HEK293T (cell line): ENCODE results near the gene DCP1B.

ENCODE experiments used
- CTCF ChIA-PET: fragments of 350-600 bp; formaldehyde crosslinking; extraction: SDS; loops from one replicate; lab custom pipeline; 2021; ENCODE audit warnings: antibody characterized with exemption, inconsistent platforms; lab: Yijun Ruan, JAX
- POLR2A ChIA-PET: fragments of 350-600 bp; formaldehyde crosslinking; extraction: SDS; loops from one replicate; lab custom pipeline; 2020; ENCODE audit warnings: antibody characterized with exemption, inconsistent platforms; lab: Yijun Ruan, JAX
- DNase-seq: peaks from one replicate; pipeline ENCODE4 v3.0.0; 2012; ENCODE audit warnings: mixed read lengths; ENCODE audit errors: extremely low spot score
- ARNT ChIP-seq: fragments of 450-650 bp; IDR thresholded peaks from 2 replicates; pipeline ENCODE4 v1.6.1; 2017; ENCODE audit warnings: mild to moderate bottlenecking
- BHLHE40 ChIP-seq: fragments of 450-650 bp; IDR thresholded peaks from 2 replicates; pipeline ENCODE4 v1.6.1; 2016; ENCODE audit warnings: mild to moderate bottlenecking, moderate library complexity, borderline replicate concordance
- CTBP1 ChIP-seq: fragments of 450-650 bp; IDR thresholded peaks from 2 replicates; pipeline ENCODE4 v1.6.1; 2016; ENCODE audit warnings: borderline replicate concordance
- ELF4 ChIP-seq: fragments of 450-650 bp; IDR thresholded peaks from 2 replicates; pipeline ENCODE4 v1.6.1; 2017; ENCODE audit warnings: antibody characterized with exemption
- FOXA1 ChIP-seq: fragments of 450-650 bp; IDR thresholded peaks from 2 replicates; pipeline ENCODE4 v1.6.1; 2016; ENCODE audit warnings: mild to moderate bottlenecking
- FOXK2 ChIP-seq: fragments of 450-650 bp; IDR thresholded peaks from 2 replicates; pipeline ENCODE4 v1.6.1; 2016; ENCODE audit warnings: mild to moderate bottlenecking
- FOXM1 ChIP-seq: fragments of 450-650 bp; IDR thresholded peaks from 2 replicates; pipeline ENCODE4 v1.6.1; 2017; ENCODE audit warnings: mild to moderate bottlenecking, borderline replicate concordance
- HDGF ChIP-seq: fragments of 450-650 bp; IDR thresholded peaks from 2 replicates; pipeline ENCODE4 v1.6.1; 2017; ENCODE audit warnings: antibody characterized with exemption, borderline replicate concordance
- L3MBTL2 ChIP-seq: fragments of 450-650 bp; conservative IDR thresholded peaks from 2 replicates; pipeline ENCODE4 v1.6.1; 2016; ENCODE audit warnings: mild to moderate bottlenecking
- LEF1 ChIP-seq: fragments of 450-650 bp; IDR thresholded peaks from 2 replicates; pipeline ENCODE4 v1.6.1; 2017; ENCODE audit warnings: mild to moderate bottlenecking, borderline replicate concordance
- NFRKB ChIP-seq: fragments of 450-650 bp; IDR thresholded peaks from 2 replicates; pipeline ENCODE4 v1.6.1; 2016; ENCODE audit warnings: mild to moderate bottlenecking, moderate library complexity
- PKNOX1 ChIP-seq: fragments of 450-650 bp; IDR thresholded peaks from 2 replicates; pipeline ENCODE4 v1.6.1; 2016
- SP1 ChIP-seq: fragments of 450-650 bp; IDR thresholded peaks from 2 replicates; pipeline ENCODE4 v1.6.1; 2017
- SUZ12 ChIP-seq: fragments of 450-650 bp; IDR thresholded peaks from 2 replicates; pipeline ENCODE4 v1.6.1; 2016; ENCODE audit warnings: mild to moderate bottlenecking
- TARDBP ChIP-seq: fragments of 450-650 bp; IDR thresholded peaks from 2 replicates; pipeline ENCODE4 v1.6.1; 2016
- ZNF384 ChIP-seq: fragments of 450-650 bp; IDR thresholded peaks from 2 replicates; pipeline ENCODE4 v1.6.1; 2016

The DCP1B gene

GRCh38 chr12:2014231-2014630 lies 10.0 kb upstream of the DCP1B start:
- DNase-seq, result no peak
- CTCF ChIA-PET, result interaction anchor here (1.5 kb wide), 1 partner anchor 20 kb away, joined by 4 read pairs; no protein-coding TSS in a partner anchor
- TF ChIP-seq SUZ12 (no peak), TARDBP (no peak), FOXM1 (no peak), ZNF384 (no peak), LEF1 (no peak), HDGF (no peak)
- POLR2A ChIA-PET, result interaction anchor here (1.9 kb wide), 1 partner anchor 10 kb away, joined by 6 read pairs; the partner anchor contains the start of gene DCP1B

- DNase-seq, result no peak
- ChIA-PET CTCF (interaction anchor here (0.8 to 1.1 kb wide), 2 partner anchors 9 to 21 kb away, joined by 4 read pairs; partner anchors contain the start of gene DCP1B), POLR2A (interaction anchor here (1.1 to 1.9 kb wide), 2 partner anchors 9 kb away, joined by 3 to 6 read pairs; partner anchors contain the start of gene DCP1B)
- TF ChIP-seq PKNOX1 (no peak), NFRKB (no peak), ARNT (no peak), SP1 (no peak), SUZ12 (no peak), FOXA1 (no peak), ZNF384 (no peak), BHLHE40 (no peak), HDGF (no peak), L3MBTL2 (no peak), TARDBP (no peak), LEF1 (no peak), FOXM1 (no peak), ELF4 (no peak), CTBP1 (no peak), FOXK2 (no peak)
Observed at GRCh38 chr12:2013527-2014223, 9.4 kb upstream of the DCP1B start.

GRCh38 chr12:2013086-2013485 lies 8.8 kb upstream of the DCP1B start:
- no peak for TF ChIP-seq SP1
- no peak for TF ChIP-seq NFRKB
- TF ChIP-seq L3MBTL2, result no peak
- TF ChIP-seq TARDBP, result no peak
- no peak for TF ChIP-seq FOXA1
- TF ChIP-seq PKNOX1, result no peak
- no peak for TF ChIP-seq SUZ12
- no peak for TF ChIP-seq BHLHE40
- no peak for DNase-seq
- ChIA-PET CTCF (interaction anchor here (0.8 to 1.1 kb wide), 2 partner anchors 9 to 21 kb away, joined by 4 read pairs; partner anchors contain the start of gene DCP1B), POLR2A (interaction anchor here (1.1 kb wide), 1 partner anchor 9 kb away, joined by 3 read pairs; the partner anchor contains the start of gene DCP1B)

- TF ChIP-seq SP1, result no peak
- TF ChIP-seq BHLHE40, result no peak
- no peak for TF ChIP-seq ELF4
- no peak for TF ChIP-seq ZNF384
- no peak for TF ChIP-seq FOXK2
- TF ChIP-seq LEF1, result no peak
- TF ChIP-seq FOXA1, result no peak
- no peak for TF ChIP-seq NFRKB
- TF ChIP-seq ARNT, result no peak
- DNase-seq, result no peak
- POLR2A ChIA-PET, result no interaction called here
Observed at GRCh38 chr12:2011643-2012607, 7.7 kb upstream of the DCP1B start.

GRCh38 chr12:2009623-2010022 lies 5.4 kb upstream of the DCP1B start:
- CTCF ChIA-PET, result interaction anchor here (1.0 to 1.2 kb wide), 3 partner anchors 9 to 28 kb away, joined by 3 to 4 read pairs (median 3); no protein-coding TSS in a partner anchor

More at GRCh38 chr12:2011643-2012607, 7.7 kb upstream of the DCP1B start:
- CTCF ChIA-PET, result interaction anchor here (0.7 kb wide), 1 partner anchor 15 kb away, joined by 3 read pairs; no protein-coding TSS in a partner anchor

More at GRCh38 chr12:2009623-2010022, 5.4 kb upstream of the DCP1B start:
- TF ChIP-seq HDGF, result no peak
- no peak for TF ChIP-seq SP1
- no peak for TF ChIP-seq FOXA1
- TF ChIP-seq SUZ12, result no peak
- TF ChIP-seq ZNF384, result no peak
- TF ChIP-seq TARDBP, result no peak
- no peak for TF ChIP-seq LEF1
- no peak for TF ChIP-seq NFRKB
- TF ChIP-seq PKNOX1, result no peak
- DNase-seq, result no peak
- POLR2A ChIA-PET, result no interaction called here
